ENCODE measurements around the gene PEX11G.

GRCh38 chr19:7528522-7529245, 39.8 kb upstream of the PEX11G start:
- TF ChIP-seq, protein P1, sequence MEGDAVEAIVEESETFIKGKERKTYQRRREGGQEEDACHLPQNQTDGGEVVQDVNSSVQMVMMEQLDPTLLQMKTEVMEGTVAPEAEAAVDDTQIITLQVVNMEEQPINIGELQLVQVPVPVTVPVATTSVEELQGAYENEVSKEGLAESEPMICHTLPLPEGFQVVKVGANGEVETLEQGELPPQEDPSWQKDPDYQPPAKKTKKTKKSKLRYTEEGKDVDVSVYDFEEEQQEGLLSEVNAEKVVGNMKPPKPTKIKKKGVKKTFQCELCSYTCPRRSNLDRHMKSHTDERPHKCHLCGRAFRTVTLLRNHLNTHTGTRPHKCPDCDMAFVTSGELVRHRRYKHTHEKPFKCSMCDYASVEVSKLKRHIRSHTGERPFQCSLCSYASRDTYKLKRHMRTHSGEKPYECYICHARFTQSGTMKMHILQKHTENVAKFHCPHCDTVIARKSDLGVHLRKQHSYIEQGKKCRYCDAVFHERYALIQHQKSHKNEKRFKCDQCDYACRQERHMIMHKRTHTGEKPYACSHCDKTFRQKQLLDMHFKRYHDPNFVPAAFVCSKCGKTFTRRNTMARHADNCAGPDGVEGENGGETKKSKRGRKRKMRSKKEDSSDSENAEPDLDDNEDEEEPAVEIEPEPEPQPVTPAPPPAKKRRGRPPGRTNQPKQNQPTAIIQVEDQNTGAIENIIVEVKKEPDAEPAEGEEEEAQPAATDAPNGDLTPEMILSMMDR (IDR thresholded peaks at IDR 0.05 in 8 of 11, conservative IDR thresholded peaks at IDR 0.05 in 3 of 11), result no peak
- peak in 2 of 3 donors; percentile 32 to 45 for TF ChIP-seq POLR2AphosphoS5 (IDR thresholded peaks at IDR 0.05)

Measured in spleen (tissue), 7 donors.